Measurements from ENCODE around the gene IL27RA. TPM values are rescaled to one million over a fixed set of nuclear protein-coding genes. Genes with fewer than 3 reads are reported as not detected.
"Not testable (repeated sequence)": the region's sequence is repeated elsewhere in the genome, so short reads cannot be mapped to it uniquely, and the experiment has no call there.

The IL27RA gene
- total RNA-seq, 1 experiment from 2014 or later = 8.8 TPM

DNA sequence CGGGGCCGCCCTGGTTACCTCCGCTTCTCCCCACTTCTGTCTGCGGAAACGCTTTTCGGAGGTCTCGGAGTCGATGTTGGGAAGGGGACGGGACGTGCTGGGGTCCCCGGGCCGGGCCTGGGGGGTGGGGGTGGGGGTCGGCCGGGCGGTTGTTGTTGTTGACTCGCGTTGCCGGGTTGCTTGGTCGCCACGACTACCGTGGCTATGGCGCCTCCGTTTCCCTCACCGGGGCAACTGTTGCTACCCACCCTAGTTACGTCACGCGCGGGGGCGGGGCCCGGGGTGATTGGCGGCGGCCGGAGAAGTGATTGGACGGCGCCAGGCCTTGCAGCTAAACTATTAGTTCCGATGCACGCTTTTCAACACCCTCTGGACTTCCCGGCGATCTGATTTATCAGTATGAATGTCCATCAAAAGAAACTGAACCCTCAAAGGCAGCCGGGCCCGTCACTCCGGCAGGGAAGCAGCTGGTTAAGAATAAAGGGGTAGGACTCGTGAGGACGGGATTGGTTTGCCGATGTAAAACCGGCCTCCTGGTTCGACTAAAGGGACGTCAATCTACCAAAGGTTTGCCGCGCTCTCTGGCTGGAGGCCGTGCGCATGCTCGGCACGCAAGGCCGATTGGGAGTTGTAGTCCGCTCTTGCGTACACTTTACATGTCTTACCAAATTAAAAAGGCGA is 25.3 kb upstream of the IL27RA start, which contains the start of gene RFX1:
Gene RFX1, minus strand, starts transcription at position 236 of the 681 bp plus-strand sequence. CDS start 12,477 bp downstream, outside the sequence.
- DNase-seq = peak; percentile 94
- no peaks in the 10 kb centered on the region for H3K36me3 ChIP-seq (replicated peaks; ENCODE audit: control insufficient read depth, insufficient read depth, low read length)
- no peaks in the 10 kb centered on the region for H3K27me3 ChIP-seq (ENCODE audit: control insufficient read depth, insufficient read depth, low read length)
- peak within 1 kb of the TSS; percentile 75 for H3K4me3 ChIP-seq (ENCODE audit: insufficient read depth, low read depth, low read length)

DNA sequence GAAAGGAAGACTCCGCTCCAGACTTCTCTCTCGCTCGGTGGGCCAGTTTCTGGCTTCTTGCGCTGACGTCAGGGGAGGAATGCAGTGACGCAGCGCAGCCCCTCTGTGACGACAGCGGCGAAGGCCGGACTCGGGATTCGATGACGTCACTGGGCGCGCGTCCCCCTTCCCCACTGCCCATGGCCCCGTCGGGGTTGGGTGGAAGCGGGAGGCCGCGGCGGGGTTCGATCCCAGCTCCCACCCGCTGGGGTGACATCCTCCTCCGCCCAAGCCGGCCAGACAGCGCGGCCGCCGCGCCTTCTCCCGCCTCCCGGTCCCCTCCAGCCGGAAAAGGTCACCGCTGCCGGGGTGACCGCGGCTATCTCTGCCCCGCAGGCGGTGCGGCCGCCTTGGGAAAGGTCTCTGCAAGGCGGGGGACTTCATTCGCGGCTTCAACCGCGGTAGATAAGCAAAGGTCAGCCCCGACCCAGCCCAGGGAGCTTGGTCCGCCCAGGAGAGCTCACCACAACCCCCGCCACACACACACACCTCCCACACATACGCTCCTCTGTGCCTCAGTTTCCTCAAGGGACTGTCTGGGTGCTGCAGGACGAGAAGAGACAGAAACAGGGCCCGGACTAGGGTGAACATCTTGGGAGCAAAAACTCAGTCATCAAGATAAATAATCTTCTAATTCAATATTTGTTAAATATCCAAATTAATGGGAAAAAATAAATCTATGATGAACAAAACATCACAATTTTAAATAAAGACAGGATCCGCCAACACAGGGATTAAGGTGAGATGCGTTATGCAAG is 24.6 kb upstream of the IL27RA start:
- no peaks in the 10 kb centered on the region for H3K36me3 ChIP-seq (replicated peaks; ENCODE audit: control insufficient read depth, insufficient read depth, low read length)
- H3K27me3 ChIP-seq (ENCODE audit: control insufficient read depth, insufficient read depth, low read length) = no peaks in the 10 kb centered on the region
- peak overlapping the region; percentile 75 for H3K4me3 ChIP-seq (ENCODE audit: insufficient read depth, low read depth, low read length)
- DNase-seq = peak; percentile 89

GRCh38 chr19:14012378-14012915 is 19.1 kb upstream of the IL27RA start:
- Histone ChIP-seq H3K36me3 (replicated peaks; ENCODE audit: control insufficient read depth, insufficient read depth, low read length) (no peaks in the 10 kb centered on the region), H3K4me3 (ENCODE audit: insufficient read depth, low read depth, low read length) (no peak overlapping the region)
- DNase-seq = no peak

GRCh38 chr19:14015524-14016035 is 16.0 kb upstream of the IL27RA start:
- Histone ChIP-seq H3K36me3 (replicated peaks; ENCODE audit: control insufficient read depth, insufficient read depth, low read length) (no peaks in the 10 kb centered on the region), H3K4me3 (ENCODE audit: insufficient read depth, low read depth, low read length) (no peak overlapping the region), H3K27me3 (ENCODE audit: control insufficient read depth, insufficient read depth, low read length) (no peaks in the 10 kb centered on the region)
- DNase-seq = no peak

More at GRCh38 chr19:14012378-14012915, 19.1 kb upstream of the IL27RA start:
- no peaks in the 10 kb centered on the region for H3K27me3 ChIP-seq (ENCODE audit: control insufficient read depth, insufficient read depth, low read length)

- no peaks in the 10 kb centered on the region for H3K27me3 ChIP-seq (ENCODE audit: control insufficient read depth, insufficient read depth, low read length)
- H3K36me3 ChIP-seq (replicated peaks; ENCODE audit: control insufficient read depth, insufficient read depth, low read length) = no peaks in the 10 kb centered on the region
- H3K4me3 ChIP-seq (ENCODE audit: insufficient read depth, low read depth, low read length) = no peak overlapping the region
- no peak for DNase-seq
These were observed 12.5 kb upstream of the IL27RA start for GRCh38 chr19:14019100-14019499.

GRCh38 chr19:14019739-14020138 is 11.8 kb upstream of the IL27RA start:
- not testable (repeated sequence) for H3K27me3 ChIP-seq (ENCODE audit: control insufficient read depth, insufficient read depth, low read length); H3K36me3 ChIP-seq (replicated peaks; ENCODE audit: control insufficient read depth, insufficient read depth, low read length); DNase-seq; H3K4me3 ChIP-seq (ENCODE audit: insufficient read depth, low read depth, low read length)

- Histone ChIP-seq H3K36me3 (replicated peaks; ENCODE audit: control insufficient read depth, insufficient read depth, low read length) (no peaks in the 10 kb centered on the region), H3K4me3 (ENCODE audit: insufficient read depth, low read depth, low read length) (no peak overlapping the region), H3K27me3 (ENCODE audit: control insufficient read depth, insufficient read depth, low read length) (no peaks in the 10 kb centered on the region)
- DNase-seq = no peak
These were observed 10.1 kb upstream of the IL27RA start for GRCh38 chr19:14021474-14021873.

DNA sequence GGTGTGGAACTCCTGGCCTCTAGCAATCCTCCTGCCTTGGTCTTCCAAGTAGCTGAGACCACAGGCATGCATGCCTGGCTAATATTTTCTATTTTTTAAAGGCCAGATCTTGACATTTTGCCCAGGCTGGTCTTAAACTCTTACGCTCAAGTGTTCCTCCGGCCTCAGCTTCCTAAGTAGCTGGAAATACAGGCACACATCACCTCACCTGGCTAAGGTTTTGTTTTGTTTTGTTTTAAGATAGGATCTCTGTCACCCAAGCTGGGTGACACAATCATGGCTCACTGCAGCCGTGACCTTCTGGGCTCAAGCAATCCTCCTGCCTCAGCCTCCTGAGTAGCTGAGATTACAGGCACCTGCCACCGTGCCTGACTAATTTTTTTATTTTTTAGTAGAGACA is 9.1 kb upstream of the IL27RA start:
- no peak for DNase-seq

GRCh38 chr19:14023404-14024235 is 7.9 kb upstream of the IL27RA start:
- Histone ChIP-seq H3K27me3 (ENCODE audit: control insufficient read depth, insufficient read depth, low read length) (no peaks in the 10 kb centered on the region), H3K36me3 (replicated peaks; ENCODE audit: control insufficient read depth, insufficient read depth, low read length) (no peaks in the 10 kb centered on the region), H3K4me3 (ENCODE audit: insufficient read depth, low read depth, low read length) (no peak overlapping the region)
- peak; percentile 79 for DNase-seq

More for the DNA sequence above, 9.1 kb upstream of the IL27RA start:
- Histone ChIP-seq H3K36me3 (replicated peaks; ENCODE audit: control insufficient read depth, insufficient read depth, low read length) (no peaks in the 10 kb centered on the region), H3K4me3 (ENCODE audit: insufficient read depth, low read depth, low read length) (no peak overlapping the region), H3K27me3 (ENCODE audit: control insufficient read depth, insufficient read depth, low read length) (no peaks in the 10 kb centered on the region)

DNA sequence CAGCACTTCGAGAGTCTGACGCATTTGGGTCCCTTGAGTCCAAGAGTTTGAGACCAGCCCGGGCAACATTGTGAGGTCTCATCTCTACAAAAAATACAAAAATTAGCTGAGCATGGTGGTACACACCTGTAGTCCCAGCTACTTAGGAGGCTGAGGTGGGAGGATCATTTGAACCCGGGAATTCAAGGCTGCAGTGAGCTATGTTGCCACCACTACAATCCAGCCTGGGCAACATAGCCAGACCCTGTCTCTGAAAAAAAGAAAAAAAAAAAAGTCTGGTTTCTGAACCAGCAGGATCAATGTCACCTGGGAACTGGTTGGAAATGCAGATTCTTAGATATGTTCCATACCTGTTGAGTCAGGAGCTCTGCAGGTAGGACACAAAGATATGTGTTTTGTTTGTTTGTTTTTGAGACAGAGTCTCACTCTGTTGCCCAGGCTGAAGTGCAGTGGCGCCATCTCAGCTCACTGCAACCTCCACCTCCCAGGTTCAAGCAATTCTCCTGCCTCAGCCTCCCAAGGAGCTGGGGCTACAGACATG is 4.8 kb upstream of the IL27RA start:
- not testable (repeated sequence) for H3K4me3 ChIP-seq (ENCODE audit: insufficient read depth, low read depth, low read length); H3K27me3 ChIP-seq (ENCODE audit: control insufficient read depth, insufficient read depth, low read length); DNase-seq; H3K36me3 ChIP-seq (replicated peaks; ENCODE audit: control insufficient read depth, insufficient read depth, low read length)

DNA sequence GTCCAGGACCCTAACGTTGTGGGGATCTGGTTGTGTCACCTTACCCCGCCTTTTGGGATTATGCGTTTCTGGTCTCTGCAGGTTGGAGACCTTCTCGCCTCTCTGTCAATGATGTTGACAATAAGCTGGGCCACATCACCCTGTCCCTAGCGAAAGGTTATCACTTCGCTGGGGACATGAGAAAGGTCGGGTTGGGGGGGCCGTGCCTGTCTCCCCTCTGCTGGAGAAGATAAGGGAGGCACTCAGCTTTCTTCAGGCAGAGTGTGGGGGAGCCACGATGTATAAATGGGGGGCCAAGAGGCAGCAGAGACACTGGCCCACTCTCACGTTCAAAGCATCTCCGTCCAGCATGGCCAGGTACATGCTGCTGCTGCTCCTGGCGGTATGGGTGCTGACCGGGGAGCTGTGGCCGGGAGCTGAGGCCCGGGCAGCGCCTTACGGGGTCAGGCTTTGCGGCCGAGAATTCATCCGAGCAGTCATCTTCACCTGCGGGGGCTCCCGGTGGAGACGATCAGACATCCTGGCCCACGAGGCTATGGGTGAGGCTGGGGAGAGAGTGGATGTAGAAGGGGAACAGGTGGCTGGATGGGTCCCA is 3.6 kb upstream of the IL27RA start, which contains the start of gene RLN3:
Gene RLN3, plus strand, starts transcription at position 293 of the 595 bp plus-strand sequence. Its CDS starts 57 bp downstream, at position 350.
- DNase-seq = peak; percentile 49
- Histone ChIP-seq H3K4me3 (ENCODE audit: insufficient read depth, low read depth, low read length) (no peak within 1 kb of the TSS), H3K36me3 (replicated peaks; ENCODE audit: control insufficient read depth, insufficient read depth, low read length) (no peaks in the 10 kb centered on the region), H3K27me3 (ENCODE audit: control insufficient read depth, insufficient read depth, low read length) (peaks cover 15% of the 10 kb centered on the region)

GRCh38 chr19:14028901-14029300 is 2.7 kb upstream of the IL27RA start:
- no peak overlapping the region for H3K4me3 ChIP-seq (ENCODE audit: insufficient read depth, low read depth, low read length)
- peaks cover 15% of the 10 kb centered on the region for H3K27me3 ChIP-seq (ENCODE audit: control insufficient read depth, insufficient read depth, low read length)
- H3K36me3 ChIP-seq (replicated peaks; ENCODE audit: control insufficient read depth, insufficient read depth, low read length) = no peaks in the 10 kb centered on the region
- DNase-seq = no peak

- no peak for DNase-seq
- H3K27me3 ChIP-seq (ENCODE audit: control insufficient read depth, insufficient read depth, low read length) = peaks cover 15% of the 10 kb centered on the region
- H3K4me3 ChIP-seq (ENCODE audit: insufficient read depth, low read depth, low read length) = peak overlapping the region; percentile 85
- no peaks in the 10 kb centered on the region for H3K36me3 ChIP-seq (replicated peaks; ENCODE audit: control insufficient read depth, insufficient read depth, low read length)
These were observed 404 bp upstream of the IL27RA start for GRCh38 chr19:14030997-14031718.

Measured in H7 (cell line).